Measurements from ENCODE around the gene ECE2. TPM values are rescaled to one million over a fixed set of nuclear protein-coding genes. Genes with fewer than 3 reads are reported as not detected.

Gene ECE2
- total RNA-seq, 1 experiment from 2014 or later = 0.46 TPM

- ATAC-seq (no peak), DNase-seq (ENCODE audit: low spot score) (no peak)
- ChIA-PET POLR2A (no interaction called here), CTCF (interaction anchor here (0.7 to 4.4 kb wide), 5 partner anchors 10 to 249 kb away, joined by 5 to 28 read pairs (median 7); partner anchors contain the start of gene EEF1AKMT4)
- peak overlapping the region; percentile 62 for H3K4me3 Mint-ChIP-seq
- peaks cover 3% of the 10 kb centered on the region; the same call in 1 of the 2 replicates for H3K36me3 Mint-ChIP-seq
- no peaks in the 10 kb centered on the region for H3K9me3 Mint-ChIP-seq
- H3K4me1 Mint-ChIP-seq = peaks cover 12% of the 10 kb centered on the region
- peaks cover 65% of the 10 kb centered on the region for H3K27me3 Mint-ChIP-seq (ENCODE audit: low read depth)
- TF ChIP-seq ZNF423 (CRISPR knock-in tag; IDR thresholded peaks at IDR 0.05) = no peak
- TF ChIP-seq ZNF263 (CRISPR knock-in tag; IDR thresholded peaks at IDR 0.05; ENCODE audit: low read depth) = no peak
- TF ChIP-seq ZNF232 (CRISPR knock-in tag; IDR thresholded peaks at IDR 0.05) = no peak
- no peak for TF ChIP-seq GTF2I (CRISPR knock-in tag; conservative IDR thresholded peaks at IDR 0.05)
- TF ChIP-seq ZMAT4 (CRISPR knock-in tag; IDR thresholded peaks at IDR 0.05) = no peak
- no peak for TF ChIP-seq E2F4 (CRISPR knock-in tag; IDR thresholded peaks at IDR 0.05; ENCODE audit: borderline replicate concordance, low read depth)
- no peak overlapping the region for H3K27ac Mint-ChIP-seq
These were observed 16.4 kb upstream of the ECE2 start for GRCh38 chr3:184259396-184259877.

- H3K27ac Mint-ChIP-seq = no peak overlapping the region
- peaks cover 12% of the 10 kb centered on the region for H3K4me1 Mint-ChIP-seq
- H3K9me3 Mint-ChIP-seq = no peaks in the 10 kb centered on the region
- peak overlapping the region; percentile 92 for H3K4me3 Mint-ChIP-seq
- H3K27me3 Mint-ChIP-seq (ENCODE audit: low read depth) = peaks cover 71% of the 10 kb centered on the region
- ATAC-seq (peak; percentile 4), DNase-seq (ENCODE audit: low spot score) (peak; percentile 56)
- ChIA-PET POLR2A (interaction anchor here (0.6 to 1.7 kb wide), 2 partner anchors 18 to 245 kb away, joined by 3 to 6 read pairs; no protein-coding TSS in a partner anchor), CTCF (interaction anchor here (0.7 to 4.4 kb wide), 10 partner anchors 10 to 250 kb away, joined by 3 to 28 read pairs (median 6); partner anchors contain the start of genes ABCC5, ECE2 and EEF1AKMT4)
- TF ChIP-seq ZNF281 (CRISPR knock-in tag; IDR thresholded peaks at IDR 0.05) (no peak), TCF7 (CRISPR knock-in tag; IDR thresholded peaks at IDR 0.05; ENCODE audit: low read depth) (0 out of 2 replicates have a peak, but pooled peaks have one; percentile 27), ZBTB21 (CRISPR knock-in tag; IDR thresholded peaks at IDR 0.05; ENCODE audit: borderline replicate concordance) (no peak), CREM (CRISPR knock-in tag; IDR thresholded peaks at IDR 0.05) (no peak), ATF3 (CRISPR knock-in tag; conservative IDR thresholded peaks at IDR 0.05) (no peak), RELA (CRISPR knock-in tag; IDR thresholded peaks at IDR 0.05; ENCODE audit: borderline replicate concordance) (no peak), ZMAT4 (CRISPR knock-in tag; IDR thresholded peaks at IDR 0.05) (no peak)
- H3K36me3 Mint-ChIP-seq = peaks cover 3% of the 10 kb centered on the region; the same call in 1 of the 2 replicates
These were observed 15.7 kb upstream of the ECE2 start for GRCh38 chr3:184259878-184260723.

- H3K36me3 Mint-ChIP-seq = peaks cover 3% of the 10 kb centered on the region; the same call in 1 of the 2 replicates
- peaks cover 12% of the 10 kb centered on the region for H3K4me1 Mint-ChIP-seq
- DNase-seq (ENCODE audit: low spot score) = peak; percentile 24
- peak overlapping the region; percentile 92 for H3K4me3 Mint-ChIP-seq
- TF ChIP-seq MYBL2 (CRISPR knock-in tag; IDR thresholded peaks at IDR 0.05) (0 out of 2 replicates have a peak, but pooled peaks have one; percentile 17), KAT7 (CRISPR knock-in tag; IDR thresholded peaks at IDR 0.05; ENCODE audit: borderline replicate concordance) (no peak), ZNF512 (CRISPR knock-in tag; IDR thresholded peaks at IDR 0.05; ENCODE audit: borderline replicate concordance) (no peak), SMAD3 (CRISPR knock-in tag; IDR thresholded peaks at IDR 0.05; ENCODE audit: borderline replicate concordance) (no peak), ATF6 (CRISPR knock-in tag; IDR thresholded peaks at IDR 0.05) (no peak)
- ChIA-PET CTCF (interaction anchor here (0.6 to 4.4 kb wide), 11 partner anchors 11 to 243 kb away, joined by 3 to 28 read pairs (median 5); partner anchors contain the start of genes ABCC5, ECE2 and EEF1AKMT4), POLR2A (interaction anchor here (0.6 to 1.7 kb wide), 3 partner anchors 19 to 376 kb away, joined by 3 to 6 read pairs (median 3); partner anchors contain the start of gene PARL)
- H3K27ac Mint-ChIP-seq = no peak overlapping the region
- no peaks in the 10 kb centered on the region for H3K9me3 Mint-ChIP-seq
- peaks cover 75% of the 10 kb centered on the region for H3K27me3 Mint-ChIP-seq (ENCODE audit: low read depth)
- ATAC-seq = no peak; the same call in 1 of the 2 replicates
These were observed 15.0 kb upstream of the ECE2 start for GRCh38 chr3:184260724-184261269.

Data from WTC11 (cell line).